HT-29 (cell line): Measurements from ENCODE around the gene SSR1. TPM values are rescaled to one million over a fixed set of nuclear protein-coding genes. Genes with fewer than 3 reads are reported as not detected.

Source experiments
- DNase-seq: peaks from one replicate; pipeline ENCODE4 v3.0.0-alpha.2; 2015; ENCODE audit warnings: low spot score
- total RNA-seq: library from RNA; depleted of rRNA; stranded (reverse); fragments of >200 nt; shearing (Covaris generic); gene quantifications from 2 replicates; pipeline ENCODE4 v1.2.3, GENCODE V29; 2014

The SSR1 gene
- total RNA-seq, 1 experiment from 2014 or later = 34.6 TPM

DNA sequence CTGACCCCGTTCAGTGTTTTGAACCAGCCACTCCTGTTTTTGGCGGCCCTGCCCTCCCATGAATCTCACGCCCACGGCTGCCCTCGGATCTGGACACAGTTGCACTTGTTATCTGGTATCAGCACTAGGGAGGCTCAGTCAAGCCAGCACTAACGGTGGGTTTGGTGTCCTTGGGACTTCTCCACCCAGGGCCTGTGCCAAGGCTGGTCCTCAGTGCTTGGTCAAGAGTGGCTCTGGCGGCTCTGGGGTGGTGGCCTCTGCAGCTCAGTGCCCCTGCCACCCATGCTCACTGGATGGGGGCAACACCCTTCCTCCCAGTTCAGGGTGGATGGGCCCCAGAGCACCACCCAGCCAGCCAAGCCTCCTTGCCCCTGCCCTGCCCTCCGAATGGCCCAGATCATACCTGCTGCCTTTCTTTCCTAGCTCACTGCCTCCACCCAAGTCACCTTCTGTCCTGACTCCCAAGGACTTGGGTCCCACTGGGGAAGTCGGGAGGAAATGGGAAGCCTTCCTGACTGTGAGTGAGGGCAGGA lies 54.7 kb downstream of the SSR1 start:
- DNase-seq = no peak

DNA sequence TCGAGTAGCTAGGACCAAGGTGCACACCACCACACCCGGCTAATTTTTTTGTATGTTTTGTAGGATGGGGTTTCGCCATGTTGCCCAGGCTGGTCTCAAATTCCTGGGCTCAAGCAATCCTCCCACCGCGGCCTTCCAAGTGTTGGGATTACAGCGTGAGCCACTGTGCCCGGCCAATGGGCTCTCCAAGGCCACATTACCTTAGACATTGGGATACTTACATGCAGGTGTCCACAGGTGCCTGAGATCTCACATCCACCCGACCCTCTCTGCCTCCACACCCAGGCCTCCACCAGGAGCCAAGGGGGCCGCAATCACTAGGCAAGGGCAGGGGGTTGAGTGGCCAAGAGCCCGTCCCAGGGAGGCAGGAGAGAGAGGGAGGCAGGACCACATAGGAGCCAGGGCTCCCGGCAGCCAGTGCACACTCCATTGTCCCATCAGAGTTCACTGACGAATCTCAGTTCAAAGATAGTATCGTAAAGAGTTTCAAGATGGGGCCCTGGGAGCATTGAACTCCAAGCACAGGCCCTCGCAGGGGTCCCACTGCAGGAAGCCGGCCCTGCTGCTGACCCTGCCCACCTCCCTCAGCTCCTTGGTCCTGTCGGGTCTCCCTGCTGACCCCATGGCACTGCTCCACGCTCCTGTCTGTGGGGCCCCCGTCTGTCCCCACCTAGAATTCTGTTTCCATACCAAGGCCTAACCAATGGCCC lies 55.3 kb downstream of the SSR1 start:
- no peak for DNase-seq

DNA sequence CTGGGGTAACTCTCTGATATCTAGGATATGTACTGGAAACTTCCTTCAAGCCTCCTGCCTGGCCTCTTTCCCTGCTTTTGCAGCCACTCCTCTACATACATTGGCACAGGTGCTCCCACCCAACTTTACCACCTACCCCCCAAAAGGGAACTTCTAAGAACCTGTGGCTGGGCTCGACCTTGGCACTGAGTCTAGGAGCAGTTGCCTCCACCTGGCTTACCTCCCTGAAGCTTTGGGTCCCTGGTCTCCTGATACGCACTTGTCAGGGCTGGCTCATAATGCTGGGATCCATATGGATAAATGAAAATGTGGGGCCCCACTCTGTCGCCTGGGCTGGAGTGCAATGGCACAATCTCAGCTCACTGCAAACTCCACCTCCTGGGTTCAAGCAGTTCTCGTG lies 56.2 kb downstream of the SSR1 start:
- no peak for DNase-seq

DNA sequence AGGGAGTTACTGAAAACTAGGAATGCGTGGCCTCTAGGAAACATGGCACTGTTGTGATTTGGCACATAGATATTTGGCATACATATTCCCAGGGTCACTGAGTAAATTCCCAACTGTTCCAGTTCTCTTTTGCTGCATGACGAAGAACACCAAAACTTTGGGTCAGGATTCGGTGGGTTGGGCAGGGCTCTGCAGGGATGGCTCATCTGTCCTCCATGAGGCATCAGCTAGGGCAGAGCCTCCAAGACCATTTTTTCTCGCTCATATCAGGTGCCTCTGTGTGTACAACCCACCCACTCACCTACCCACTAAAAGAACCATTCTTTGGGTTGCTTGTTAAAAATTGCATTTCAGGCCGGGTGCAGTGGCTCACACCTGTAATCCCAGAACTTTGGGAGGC lies 57.1 kb downstream of the SSR1 start:
- DNase-seq = no peak

DNA sequence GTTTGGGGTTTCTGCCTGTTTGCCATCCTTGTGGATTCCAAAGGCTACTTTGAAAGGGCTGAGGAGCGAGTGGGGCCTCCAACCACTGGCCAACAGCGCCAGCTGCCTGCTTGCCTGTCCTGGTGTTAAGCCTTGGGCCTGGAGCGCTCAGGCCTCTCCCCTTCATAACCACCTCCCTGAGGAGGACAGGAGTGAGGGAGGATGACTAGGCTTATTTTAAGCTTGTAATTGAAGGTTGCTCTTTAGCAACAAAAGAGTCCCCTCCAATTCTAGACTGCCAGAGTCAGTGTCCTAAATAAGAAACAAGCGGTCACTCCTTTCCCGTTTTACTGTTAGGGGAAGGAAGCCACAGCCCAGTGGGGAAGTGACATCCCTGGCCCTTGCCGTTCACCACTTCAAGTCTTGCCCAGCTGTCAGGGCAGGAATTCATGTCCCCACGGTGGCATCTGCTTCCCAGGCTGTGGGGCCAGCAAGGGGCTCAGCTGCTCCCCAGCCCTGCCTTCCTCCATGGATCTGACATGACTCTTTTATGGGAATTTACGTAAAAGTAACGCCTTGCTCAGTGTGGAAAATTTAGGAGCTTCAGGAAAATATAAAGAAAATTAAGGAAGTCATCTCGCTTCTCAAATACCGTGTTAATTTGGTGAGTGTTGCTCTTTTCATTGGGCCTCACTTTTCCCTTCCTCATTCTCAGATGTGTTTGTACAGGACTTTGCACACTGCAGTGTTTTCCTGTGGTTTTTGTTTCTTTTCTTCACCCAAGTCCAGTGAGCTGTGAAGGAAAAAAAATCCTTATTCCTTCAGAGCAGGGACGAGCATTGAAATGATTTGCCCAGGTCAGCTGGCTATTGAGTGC lies 57.8 kb downstream of the SSR1 start:
- no peak for DNase-seq

DNA sequence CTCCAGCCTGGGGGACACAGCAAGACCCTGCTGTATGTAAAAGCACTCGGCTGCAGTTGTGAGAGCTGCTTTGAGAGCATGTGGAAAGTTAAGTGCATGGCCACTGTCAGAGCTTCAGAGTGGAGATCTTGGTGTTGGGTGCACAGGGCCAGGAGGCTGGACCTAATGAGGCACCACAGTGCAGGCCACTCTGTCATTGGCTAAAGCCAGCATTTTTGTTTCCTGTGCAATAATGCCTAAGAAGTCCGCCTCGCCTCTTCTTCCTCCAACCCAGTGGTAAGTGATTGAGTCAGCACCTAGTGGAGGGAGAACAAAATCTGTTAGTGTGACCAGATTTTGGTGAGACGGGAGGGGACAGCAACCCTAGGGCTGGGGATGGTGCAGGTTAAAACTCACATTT lies 60.6 kb downstream of the SSR1 start:
- no peak for DNase-seq

DNA sequence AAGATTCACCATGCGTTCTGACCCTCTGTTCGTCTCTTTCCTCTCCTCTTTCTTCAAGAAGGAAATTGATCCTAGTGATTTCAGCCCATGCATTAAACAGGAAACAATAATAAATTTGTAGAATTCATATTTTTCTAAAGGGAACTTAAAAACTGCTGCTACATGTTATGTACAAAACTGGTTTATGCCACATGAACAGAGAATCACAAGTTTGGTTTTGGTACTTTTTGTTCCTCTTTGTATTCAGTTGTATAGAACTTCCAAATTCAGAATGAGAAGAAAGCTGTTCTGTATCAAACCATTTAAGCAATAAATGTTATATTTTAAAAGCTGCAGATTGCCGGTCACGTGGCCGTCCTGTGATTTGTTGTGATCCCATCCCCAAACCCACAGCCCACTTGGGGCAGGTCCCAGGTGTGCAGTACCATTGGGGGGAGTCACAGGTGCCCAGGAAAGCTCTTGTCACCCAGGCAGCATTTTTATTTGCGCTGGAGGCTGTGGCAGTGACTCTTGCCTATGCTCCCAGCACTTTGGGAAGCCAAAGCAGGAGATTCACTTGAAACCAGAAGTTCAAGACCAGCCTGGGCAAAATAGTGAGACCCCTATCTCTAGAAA lies 61.2 kb downstream of the SSR1 start:
- DNase-seq = no peak

DNA sequence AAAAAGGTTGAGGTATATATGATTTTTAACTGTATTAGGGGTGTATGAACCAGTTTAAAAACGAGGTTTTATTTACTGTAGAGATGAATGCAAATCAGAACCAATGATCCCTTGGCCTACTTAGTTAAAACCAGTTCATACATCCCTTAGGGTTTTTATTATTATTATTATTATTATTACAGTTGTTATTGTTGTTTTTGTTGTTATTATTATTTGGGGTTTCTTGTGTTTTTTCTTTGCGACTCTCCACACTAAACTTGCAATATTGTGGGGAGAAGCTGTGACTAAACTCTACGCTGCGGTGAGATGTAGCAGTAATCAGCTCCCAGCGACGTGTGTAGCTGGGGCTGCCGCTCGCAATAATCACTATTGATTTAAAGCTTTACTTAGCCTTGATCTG lies 62.2 kb downstream of the SSR1 start:
- no peak for DNase-seq

DNA sequence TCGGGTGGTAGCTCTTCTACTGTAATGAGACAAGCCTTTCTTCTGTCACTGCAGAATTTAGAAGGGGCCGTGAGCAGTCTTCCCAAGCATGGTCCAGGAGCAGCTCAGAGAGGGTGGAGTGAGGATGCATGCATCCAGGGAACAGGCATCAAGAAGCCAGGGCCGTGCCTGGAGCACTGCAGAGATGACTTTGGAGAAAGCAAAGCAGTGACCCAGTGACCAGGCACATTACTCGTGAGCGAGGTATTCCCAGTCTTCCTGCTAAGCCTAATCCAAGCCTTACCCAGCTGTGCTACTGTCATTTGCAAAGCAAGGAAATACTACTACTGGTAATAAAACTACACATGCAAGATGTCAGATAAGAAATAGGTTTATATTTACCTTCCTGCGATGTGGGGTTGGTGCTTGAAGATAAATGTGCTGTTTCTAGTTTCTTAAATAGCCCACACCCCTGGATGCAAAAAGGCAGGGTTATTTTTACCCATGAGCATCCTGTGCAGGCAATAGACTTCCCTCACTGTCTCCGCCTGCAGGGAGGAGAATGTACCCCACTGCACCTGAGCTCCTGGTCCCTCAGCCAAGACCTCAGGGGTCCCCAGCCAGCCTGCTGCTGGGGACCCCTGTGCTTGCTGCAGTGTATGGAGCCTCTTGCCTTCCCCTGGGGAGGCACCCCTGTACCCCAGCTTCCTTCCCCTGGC lies 62.9 kb downstream of the SSR1 start:
- no peak for DNase-seq

DNA sequence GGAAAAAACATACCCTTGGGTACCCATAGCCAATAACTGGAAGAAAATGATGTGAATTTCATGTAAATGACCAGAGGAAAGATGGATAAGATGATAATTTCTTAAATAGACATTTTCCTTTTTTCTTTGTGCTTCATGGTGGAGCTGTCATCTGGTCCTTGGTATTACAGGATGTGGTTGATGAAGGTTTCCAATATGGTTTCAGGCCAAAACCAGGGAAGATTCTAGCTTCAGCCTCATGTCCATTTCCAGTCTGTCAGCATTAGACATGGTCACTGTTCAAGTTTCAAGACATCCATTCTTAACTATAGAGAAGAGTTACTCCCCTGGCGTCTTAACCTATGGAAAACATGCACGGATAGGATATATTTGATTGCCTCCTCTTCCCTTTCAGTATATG lies 63.6 kb downstream of the SSR1 start:
- no peak for DNase-seq

DNA sequence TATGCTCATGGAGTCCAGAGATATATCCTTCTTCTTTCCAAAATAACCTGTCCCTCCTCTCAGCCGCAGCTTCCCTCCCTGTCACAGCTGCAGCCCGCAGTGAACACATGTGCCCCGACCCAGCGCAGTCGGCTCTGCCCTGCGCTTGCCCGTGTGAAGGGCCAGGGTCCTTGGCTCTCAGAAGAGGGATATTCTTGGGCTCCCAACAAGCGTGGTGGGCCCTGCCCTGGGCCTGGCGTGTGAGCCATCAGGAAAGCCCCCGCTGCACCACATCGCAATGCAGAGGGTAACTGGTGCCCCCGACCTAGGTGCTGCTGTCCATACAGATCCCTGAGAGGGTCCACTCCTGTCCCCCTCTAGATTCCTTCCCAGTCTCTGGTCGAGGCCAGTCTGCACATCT lies 65.2 kb downstream of the SSR1 start:
- DNase-seq = no peak

DNA sequence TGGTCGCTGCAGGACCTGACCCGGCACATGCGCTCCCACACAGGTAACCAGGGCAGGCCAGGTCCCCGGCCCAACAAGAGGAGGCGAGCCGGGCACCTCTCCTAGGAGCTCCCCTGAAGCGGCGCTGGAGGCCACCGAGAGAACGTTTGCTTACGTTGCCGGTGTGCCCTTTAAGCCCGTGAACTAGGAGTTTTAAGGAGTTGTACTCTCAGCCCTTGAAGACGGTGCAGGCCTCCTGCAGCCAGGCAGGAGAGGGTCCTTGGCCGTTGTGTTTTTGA lies 65.9 kb downstream of the SSR1 start:
- DNase-seq = no peak

DNA sequence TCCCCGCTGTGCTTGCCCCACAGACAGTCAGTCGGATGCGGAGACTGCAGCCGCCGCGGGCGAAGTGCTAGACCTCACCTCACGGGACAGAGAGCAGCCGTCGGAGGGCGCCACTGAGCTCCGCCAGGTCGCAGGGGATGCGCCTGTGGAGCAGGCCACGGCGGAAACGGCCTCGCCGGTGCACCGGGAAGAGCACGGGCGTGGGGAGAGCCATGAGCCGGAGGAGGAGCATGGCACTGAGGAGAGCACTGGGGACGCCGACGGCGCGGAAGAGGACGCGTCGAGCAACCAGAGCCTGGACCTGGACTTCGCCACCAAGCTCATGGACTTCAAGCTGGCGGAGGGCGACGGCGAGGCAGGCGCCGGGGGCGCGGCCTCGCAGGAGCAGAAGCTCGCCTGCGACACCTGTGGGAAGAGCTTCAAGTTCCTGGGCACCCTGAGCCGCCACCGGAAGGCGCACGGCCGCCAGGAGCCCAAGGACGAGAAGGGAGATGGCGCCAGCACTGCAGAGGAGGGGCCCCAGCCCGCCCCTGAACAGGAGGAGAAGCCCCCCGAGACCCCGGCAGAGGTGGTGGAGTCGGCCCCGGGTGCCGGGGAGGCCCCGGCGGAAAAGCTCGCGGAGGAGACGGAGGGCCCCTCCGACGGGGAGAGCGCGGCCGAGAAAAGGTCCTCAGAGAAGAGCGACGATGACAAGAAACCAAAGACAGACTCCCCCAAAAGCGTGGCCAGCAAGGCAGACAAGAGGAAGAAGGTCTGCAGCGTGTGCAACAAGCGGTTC lies 66.4 kb downstream of the SSR1 start:
- DNase-seq = no peak

DNA sequence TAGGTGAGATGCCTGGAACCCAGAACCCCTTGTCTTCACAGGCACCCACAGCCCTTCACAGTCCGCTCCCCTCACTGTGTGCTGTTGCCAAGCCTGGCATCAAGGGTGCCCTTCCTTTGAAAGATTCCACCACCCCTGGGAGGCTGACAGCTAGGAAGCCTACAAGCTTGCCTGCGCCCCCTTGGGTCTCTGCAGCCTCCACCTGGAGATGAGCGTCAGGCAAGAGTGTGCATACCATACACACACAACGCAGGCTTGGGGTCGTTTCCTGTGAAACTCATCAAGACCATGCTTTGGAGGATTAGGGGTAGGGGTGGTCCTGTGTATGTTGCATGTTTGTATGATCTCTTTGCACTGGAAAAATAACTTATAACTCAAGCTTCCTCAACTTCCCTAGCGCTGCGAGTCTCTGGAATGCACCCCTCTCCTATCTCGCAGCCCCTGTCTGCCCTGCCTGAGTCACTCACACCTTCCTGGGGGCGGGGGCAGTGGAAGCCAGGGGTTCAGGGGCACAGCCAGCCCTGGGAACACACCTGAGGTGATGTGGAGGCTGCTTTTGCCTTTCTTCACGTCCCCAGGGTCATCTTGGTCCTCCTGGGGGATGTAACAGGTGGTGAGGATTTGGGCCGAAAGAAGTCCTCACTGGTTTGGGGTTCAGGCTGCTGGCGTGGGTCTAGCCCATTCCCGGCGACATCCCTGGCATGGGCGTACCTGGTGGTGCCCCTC lies 67.2 kb downstream of the SSR1 start:
- DNase-seq = no peak

DNA sequence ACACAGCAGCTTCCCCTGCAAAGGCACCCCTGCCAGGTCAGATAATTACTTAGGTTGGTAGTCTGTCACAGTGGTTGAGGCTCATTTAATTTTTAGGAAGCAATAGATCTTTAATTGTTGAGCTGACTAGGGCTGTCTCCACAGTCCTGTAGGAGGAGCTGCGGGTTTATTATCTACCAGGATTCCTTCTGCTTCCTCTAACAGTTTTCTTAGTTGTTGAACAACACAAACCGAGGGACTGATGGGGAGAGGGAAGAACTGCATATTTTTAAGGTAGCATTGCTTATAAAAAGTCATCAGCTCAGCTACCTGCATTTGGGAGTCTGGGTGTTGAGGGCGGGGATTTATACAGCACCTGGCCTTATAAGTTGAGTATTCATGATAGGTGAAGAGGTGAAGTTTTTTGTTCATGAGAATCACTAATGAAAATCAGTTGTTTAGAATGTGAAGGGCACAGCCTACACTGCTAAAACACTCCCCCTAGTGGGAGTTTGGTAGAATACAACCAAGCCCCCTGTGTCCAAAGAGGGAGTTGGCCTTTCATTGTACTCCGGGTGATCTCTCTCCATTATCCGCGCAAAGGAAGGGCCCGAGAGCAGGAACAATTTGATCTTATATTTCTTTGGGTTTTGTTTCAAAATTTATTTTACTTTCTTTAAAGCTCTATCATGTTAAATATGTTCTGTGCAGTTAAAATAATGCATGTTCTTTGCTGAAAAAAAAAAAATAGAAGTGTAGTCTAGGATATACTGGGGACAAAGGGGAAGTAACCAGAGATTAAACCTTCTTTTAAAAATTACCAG lies 69.6 kb downstream of the SSR1 start:
- peak; percentile 78 for DNase-seq

DNA sequence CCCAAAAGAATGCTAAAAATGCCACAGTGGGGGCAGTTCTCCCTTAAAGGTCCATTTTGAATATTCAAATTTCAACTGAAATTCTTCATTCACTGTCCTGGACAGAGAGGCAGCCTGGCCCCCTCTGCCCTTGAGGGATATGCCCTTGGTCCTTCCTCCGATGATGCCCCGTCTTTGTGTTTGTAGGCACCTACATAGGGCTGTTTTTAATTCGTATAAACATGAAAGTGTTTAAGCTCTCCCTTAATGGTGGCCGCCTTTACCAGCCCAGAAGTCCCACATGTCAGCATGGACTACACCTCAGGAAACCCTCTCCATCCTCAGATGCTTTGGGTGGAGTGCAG lies 70.2 kb downstream of the SSR1 start:
- DNase-seq = no peak

DNA sequence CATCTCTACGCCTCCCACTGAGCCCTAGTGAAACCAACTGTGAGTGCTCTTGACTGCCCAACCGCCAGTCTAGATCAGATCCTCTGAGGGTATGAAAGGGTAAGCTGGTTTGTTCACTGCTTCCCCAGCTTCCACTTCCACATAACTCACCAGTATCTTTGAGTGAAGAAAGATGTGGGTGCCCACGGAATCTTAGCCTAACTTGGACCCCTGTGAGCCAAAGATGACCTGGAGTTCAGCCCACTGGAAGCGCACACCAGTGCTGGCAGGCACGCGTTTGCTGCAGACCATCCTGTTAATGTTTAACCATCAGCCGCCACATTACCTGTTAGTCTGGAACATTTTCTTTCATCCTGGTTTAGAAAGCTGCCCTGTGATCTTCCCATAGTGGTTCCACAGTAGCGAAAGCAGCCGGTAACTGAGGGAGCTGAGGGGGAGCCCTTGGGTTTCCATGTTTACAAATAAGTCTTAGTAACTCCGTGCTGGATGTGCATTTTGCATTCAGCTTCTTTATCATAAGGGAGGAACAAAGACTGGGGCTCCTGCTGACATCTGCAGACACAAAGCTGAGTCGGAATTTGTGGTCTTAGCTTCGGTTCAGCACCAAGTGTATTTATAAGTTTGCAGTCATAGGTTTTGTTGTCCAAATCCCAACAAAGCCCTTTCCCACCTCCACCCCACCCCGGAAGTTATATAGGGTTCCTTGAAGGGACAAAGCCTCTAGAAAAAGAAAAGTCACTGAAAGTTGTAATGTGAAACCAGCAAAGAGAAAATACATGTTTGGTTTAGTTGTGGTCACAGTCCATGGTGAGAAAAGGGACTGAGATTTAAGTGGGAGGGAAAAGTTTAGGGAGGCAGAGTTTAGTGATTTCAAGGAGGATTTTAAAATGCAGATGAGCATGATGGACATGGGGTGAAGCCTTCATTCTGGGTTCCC lies 71.0 kb downstream of the SSR1 start:
- DNase-seq = peak; percentile 79

DNA sequence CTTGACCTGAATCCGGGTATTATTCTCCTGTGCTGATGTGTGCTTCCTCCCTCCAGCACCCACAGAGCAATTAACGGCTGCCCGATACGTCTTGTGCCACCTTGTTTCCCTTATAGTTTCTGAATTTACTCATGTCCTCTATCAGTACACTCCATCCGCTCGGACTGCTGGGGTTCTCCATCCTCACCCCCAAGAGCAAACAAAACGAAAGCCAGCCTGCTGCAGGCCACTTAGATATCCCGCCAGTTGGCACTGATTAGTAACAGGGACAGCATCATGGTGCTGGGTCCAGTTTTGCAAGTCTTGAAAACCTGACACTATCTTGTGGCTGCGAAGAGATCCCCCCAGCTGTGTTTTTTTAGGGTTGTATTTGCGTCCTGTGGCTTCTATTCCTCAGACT lies 71.8 kb downstream of the SSR1 start:
- DNase-seq = no peak

DNA sequence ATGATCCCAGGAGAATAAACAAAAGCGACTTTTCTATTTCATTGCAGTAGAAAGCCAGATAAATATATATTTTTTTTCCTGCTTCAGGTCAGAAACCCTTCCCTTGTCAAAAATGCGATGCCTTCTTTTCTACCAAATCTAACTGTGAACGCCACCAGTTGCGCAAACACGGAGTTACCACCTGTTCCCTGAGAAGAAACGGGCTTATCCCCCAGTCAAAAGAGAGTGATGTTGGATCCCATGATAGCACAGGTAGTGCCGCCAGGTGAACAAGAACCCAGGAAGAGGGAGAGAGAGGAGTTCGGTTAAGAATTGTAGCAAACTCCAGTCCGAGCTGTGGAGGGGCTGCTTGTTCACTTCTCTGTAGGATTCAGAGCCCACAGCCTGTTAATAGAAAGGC lies 72.6 kb downstream of the SSR1 start:
- no peak for DNase-seq
